Neuronal stem cell (in vitro differentiated cells): ENCODE measurements around the gene HACD2.

Source experiments
- DNase-seq: peaks from one replicate; pipeline ENCODE4 v3.0.0-alpha.2; 2013; ENCODE audit warnings: low spot score
- H2AFZ ChIP-seq: one replicate; pipeline ENCODE4 v1.6.1; 2013; ENCODE audit warnings: mild to moderate bottlenecking, low read length, inconsistent platforms
- H2AK5ac ChIP-seq: 2 replicates; pipeline ENCODE4 v1.6.1; 2013; ENCODE audit warnings: low read depth, mild to moderate bottlenecking, inconsistent platforms, low read length, moderate library complexity, mixed read lengths
- H2BK120ac ChIP-seq: 2 replicates; pipeline ENCODE4 v1.6.1; 2013; ENCODE audit warnings: low read depth, mild to moderate bottlenecking, inconsistent platforms, low read length, moderate library complexity, mixed read lengths
- H2BK12ac ChIP-seq: one replicate; pipeline ENCODE4 v1.6.1; 2013; ENCODE audit warnings: low read length, inconsistent platforms
- H2BK15ac ChIP-seq: 2 replicates; pipeline ENCODE4 v1.6.1; 2013; ENCODE audit warnings: mild to moderate bottlenecking, low read length, inconsistent platforms, mixed read lengths
- H2BK5ac ChIP-seq: one replicate; pipeline ENCODE4 v1.6.1; 2013; ENCODE audit warnings: inconsistent platforms, mild to moderate bottlenecking, low read length, moderate library complexity
- H3K14ac ChIP-seq: one replicate; pipeline ENCODE4 v1.6.1; 2013; ENCODE audit warnings: low read length, inconsistent platforms
- H3K18ac ChIP-seq: 2 replicates; pipeline ENCODE4 v1.6.1; 2013; ENCODE audit warnings: low read length, inconsistent platforms
- H3K23ac ChIP-seq: 2 replicates; pipeline ENCODE4 v1.6.1; 2013; ENCODE audit warnings: low read depth, mild to moderate bottlenecking, mixed read lengths, low read length, inconsistent platforms; ENCODE audit not compliant: poor library complexity
- H3K27ac ChIP-seq: replicated peaks from 3 replicates; pipeline ENCODE4 v1.5.1; 2013; ENCODE audit warnings: low read length, inconsistent platforms
- H3K27me3 ChIP-seq, 3 experiments: 2 replicates each; pipeline ENCODE4 v1.6.1; 2013; ENCODE audit warnings: low read length in 3 of 3, mild to moderate bottlenecking in 2 of 3, inconsistent platforms in 1 of 3, low read depth in 1 of 3, mixed read lengths in 1 of 3, moderate library complexity in 1 of 3; ENCODE audit not compliant: control insufficient read depth in 3 of 3, insufficient read depth in 3 of 3
- H3K36me3 ChIP-seq, 2 donors: replicated peaks in 1 of 2; 2 replicates each; pipeline ENCODE4 v1.6.1; 2013; ENCODE audit warnings: low read length in 2 of 2; ENCODE audit not compliant: control insufficient read depth in 2 of 2, insufficient read depth in 2 of 2
- H3K4ac ChIP-seq: 2 replicates; pipeline ENCODE4 v1.6.1; 2013; ENCODE audit warnings: inconsistent platforms, mild to moderate bottlenecking, low read length, moderate library complexity
- H3K4me1 ChIP-seq, 2 donors: 1 replicate in 1 of 2; 2 replicates in 1 of 2; pipeline ENCODE4 v1.6.1; 2013; ENCODE audit warnings: low read length in 2 of 2, low read depth in 1 of 2; ENCODE audit not compliant: control insufficient read depth in 2 of 2, insufficient read depth in 1 of 2
- H3K4me2 ChIP-seq: one replicate; pipeline ENCODE4 v1.6.1; 2013; ENCODE audit warnings: mild to moderate bottlenecking, low read length, inconsistent platforms; ENCODE audit not compliant: insufficient read depth, poor library complexity, severe bottlenecking
- H3K4me3 ChIP-seq, 2 donors: 2 replicates each; pipeline ENCODE4 v1.5.1; 2013; ENCODE audit warnings: low read length in 2 of 2, mild to moderate bottlenecking in 2 of 2, inconsistent platforms in 1 of 2, moderate library complexity in 1 of 2
- H3K79me1 ChIP-seq: one replicate; pipeline ENCODE4 v1.6.1; 2013; ENCODE audit warnings: low read depth, mild to moderate bottlenecking, inconsistent platforms, low read length, moderate library complexity
- H3K9ac ChIP-seq: one replicate; pipeline ENCODE4 v1.6.1; 2013; ENCODE audit warnings: mild to moderate bottlenecking, low read depth, low read length, inconsistent platforms; ENCODE audit not compliant: poor library complexity
- H3K9me3 ChIP-seq, 2 donors: replicated peaks in 1 of 2; 2 replicates each; pipeline versions ENCODE3 to v1.6.1; 2013; ENCODE audit warnings: low read length in 2 of 2, mild to moderate bottlenecking in 2 of 2, inconsistent platforms in 1 of 2, low read depth in 1 of 2, mixed read lengths in 1 of 2, moderate library complexity in 1 of 2; ENCODE audit not compliant: control insufficient read depth in 2 of 2, insufficient read depth in 1 of 2
- H4K8ac ChIP-seq: one replicate; pipeline ENCODE4 v1.6.1; 2013; ENCODE audit warnings: low read depth, mild to moderate bottlenecking, inconsistent platforms, low read length, moderate library complexity
- H4K91ac ChIP-seq: one replicate; pipeline ENCODE4 v1.6.1; 2013; ENCODE audit warnings: low read length, low read depth, mild to moderate bottlenecking, inconsistent platforms; ENCODE audit not compliant: poor library complexity
- WGBS, 2 donors: extraction: QIAGEN DNeasy Blood & Tissue Kit; methylation state at CpG; one replicate each; pipeline ENCODE4 v1.1.7; 2013; ENCODE audit warnings: missing lambda C conversion rate in 2 of 2, mixed read lengths in 1 of 2; ENCODE audit not compliant: insufficient read length in 2 of 2, insufficient replicate concordance in 1 of 2; ENCODE audit errors: extremely low coverage in 2 of 2; 5-methylcytosine and 5-hydroxymethylcytosine counted together

Gene HACD2

GRCh38 chr3:123546133-123546755, 38.6 kb downstream of the HACD2 start:
- Histone ChIP-seq H2BK120ac (no peak overlapping the region), H3K4ac (no peak overlapping the region), H2BK15ac (no peak overlapping the region), H3K4me1 (peaks cover 0 to 2% of the 10 kb centered on the region in 2 donors), H4K8ac (no peak overlapping the region), H3K9me3 (peaks cover 0 to 3% of the 10 kb centered on the region in 2 donors), H3K4me2 (no peak overlapping the region), H2BK12ac (no peak overlapping the region), H4K91ac (no peak overlapping the region), H3K23ac (no peak overlapping the region), H2AK5ac (no peak overlapping the region), H3K36me3 (peaks cover 4 to 20% of the 10 kb centered on the region in 2 donors), H3K9ac (no peak overlapping the region), H2AFZ (no peak overlapping the region), H3K79me1 (no peaks in the 10 kb centered on the region), H3K14ac (no peak overlapping the region), H3K18ac (no peak overlapping the region), H3K27me3 (no peaks in the 10 kb centered on the region), H2BK5ac (no peak overlapping the region), H3K27ac (no peak overlapping the region), H3K4me3 (no peak overlapping the region)
- WGBS, 2 donors, result no CpG with 5 or more reads among the region's 4 CpGs
- no peak for DNase-seq

- DNase-seq, result no peak
- Histone ChIP-seq H3K36me3 (no peaks in the 10 kb centered on the region), H3K18ac (peak overlapping the region; percentile 28), H3K4ac (no peak overlapping the region), H3K4me1 (peaks cover 0 to 2% of the 10 kb centered on the region in 2 donors), H3K9me3 (peaks cover 0 to 3% of the 10 kb centered on the region in 2 donors), H2AFZ (no peak overlapping the region), H4K8ac (no peak overlapping the region), H4K91ac (no peak overlapping the region), H2BK12ac (no peak overlapping the region), H2BK120ac (no peak overlapping the region), H3K14ac (no peak overlapping the region), H2AK5ac (no peak overlapping the region), H3K4me2 (peak overlapping the region; percentile 11), H2BK5ac (no peak overlapping the region), H3K23ac (no peak overlapping the region), H3K79me1 (no peaks in the 10 kb centered on the region), H3K27ac (no peak overlapping the region), H3K27me3 (no peaks in the 10 kb centered on the region), H2BK15ac (no peak overlapping the region), H3K9ac (peak overlapping the region; percentile 44), H3K4me3 (no peak overlapping the region)
- WGBS, 2 donors, result no CpG with 5 or more reads among the region's 6 CpGs
Measured at GRCh38 chr3:123543950-123544349, 40.9 kb downstream of the HACD2 start.

DNA sequence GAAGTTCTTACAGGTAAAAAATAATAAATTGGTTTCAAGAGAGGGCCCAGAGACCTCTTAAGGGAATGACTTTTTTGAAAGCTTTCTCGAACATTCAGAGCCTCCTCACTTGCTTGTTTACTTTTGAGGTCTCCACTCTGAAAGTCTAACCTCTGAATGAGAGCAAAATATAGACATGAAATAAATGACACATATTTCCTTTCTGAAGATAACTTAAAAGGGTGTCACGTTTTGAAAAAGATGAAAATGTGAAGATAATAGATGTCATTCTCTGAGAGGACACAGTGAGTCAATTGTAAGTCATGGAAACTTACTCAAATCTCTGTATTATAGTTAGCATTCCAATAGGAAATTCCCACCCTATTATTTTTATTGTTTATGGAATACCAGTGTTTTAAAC, 44.6 kb downstream of the HACD2 start:
- Histone ChIP-seq H4K91ac (no peak overlapping the region), H3K4ac (no peak overlapping the region), H2BK15ac (no peak overlapping the region), H3K27ac (no peak overlapping the region), H2BK120ac (no peak overlapping the region), H3K14ac (no peak overlapping the region), H4K8ac (no peak overlapping the region), H3K9me3 (peaks cover 0 to 3% of the 10 kb centered on the region in 2 donors), H3K23ac (no peak overlapping the region), H2BK5ac (no peak overlapping the region), H3K9ac (no peak overlapping the region), H2AFZ (no peak overlapping the region), H3K4me1 (peaks cover 0 to 2% of the 10 kb centered on the region in 2 donors), H3K36me3 (no peaks in the 10 kb centered on the region), H3K79me1 (no peaks in the 10 kb centered on the region), H3K27me3 (no peaks in the 10 kb centered on the region), H2BK12ac (no peak overlapping the region), H2AK5ac (no peak overlapping the region), H3K4me2 (no peak overlapping the region), H3K4me3 (no peak overlapping the region), H3K18ac (no peak overlapping the region)
- DNase-seq, result no peak
- no CpG with 5 or more reads among the region's 2 CpGs for WGBS, 2 donors

DNA sequence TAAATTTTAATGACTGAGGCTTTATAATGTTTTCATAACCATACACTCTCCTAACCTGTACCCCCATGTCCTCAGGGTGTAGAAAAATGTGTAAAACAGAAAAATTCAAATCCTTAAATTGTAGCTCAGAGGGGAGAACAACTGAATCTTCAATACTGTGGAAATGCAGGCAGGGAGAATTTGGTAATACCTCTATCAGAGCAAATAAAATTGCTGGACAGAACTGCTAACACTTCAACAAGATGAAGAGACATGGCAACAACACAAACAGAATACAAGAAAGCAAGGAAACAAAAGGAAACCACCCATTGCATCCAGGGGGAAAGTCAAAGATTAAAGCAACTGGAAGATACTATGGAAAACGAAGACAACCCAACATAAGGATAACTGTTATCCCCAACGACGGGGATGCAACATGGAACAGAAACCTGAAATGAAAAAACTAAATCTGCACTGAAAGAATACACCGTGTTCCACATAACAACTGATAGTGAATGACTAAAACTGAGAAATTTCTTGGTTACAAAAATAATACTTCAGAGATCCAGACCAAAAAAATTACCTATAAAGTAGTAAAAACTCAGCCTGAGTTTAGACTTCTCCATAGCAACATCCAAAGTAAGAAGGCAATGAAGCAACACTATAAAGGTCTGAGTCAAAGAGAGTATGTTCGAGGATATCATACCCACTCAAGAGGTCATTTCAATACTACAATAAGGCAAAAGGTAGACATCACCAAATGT, 48.5 kb downstream of the HACD2 start:
- H3K4me3 ChIP-seq, result no peak overlapping the region
- no peak overlapping the region for H3K27ac ChIP-seq
- no peak overlapping the region for H2BK5ac ChIP-seq
- no peak overlapping the region for H3K4me2 ChIP-seq
- H3K4me1 ChIP-seq, result no peaks in the 10 kb centered on the region
- H2AK5ac ChIP-seq, result no peak overlapping the region
- H2AFZ ChIP-seq, result no peak overlapping the region
- no peak overlapping the region for H4K91ac ChIP-seq
- no peak overlapping the region for H2BK12ac ChIP-seq
- H3K27me3 ChIP-seq, result no peaks in the 10 kb centered on the region
- H2BK120ac ChIP-seq, result no peak overlapping the region
- peaks cover 2% of the 10 kb centered on the region for H3K79me1 ChIP-seq
- H4K8ac ChIP-seq, result no peak overlapping the region
- no peak overlapping the region for H2BK15ac ChIP-seq
- H3K14ac ChIP-seq, result no peak overlapping the region
- H3K9ac ChIP-seq, result no peak overlapping the region
- no peak for DNase-seq
- no peak overlapping the region for H3K23ac ChIP-seq
- no CpG with 5 or more reads among the region's 5 CpGs for WGBS, 2 donors
- H3K9me3 ChIP-seq, result no peaks in the 10 kb centered on the region
- no peaks in the 10 kb centered on the region for H3K36me3 ChIP-seq
- H3K4ac ChIP-seq, result no peak overlapping the region
- no peak overlapping the region for H3K18ac ChIP-seq
